Stimulated activated CD4-positive, alpha-beta T cell treated with anti-CD3 and anti-CD28 coated beads, Interleukin-12 subunit alpha, Interleukin-12 subunit beta, amount 100 ng/mL, for 4 hours (primary cell): Measurements from ENCODE around the gene SEMA3D.

Experiments
- DNase-seq: peaks from one replicate; pipeline ENCODE4 v3.0.0-alpha.2; 2020

Gene SEMA3D

GRCh38 chr7:85119934-85120333 lies 66.9 kb downstream of the SEMA3D start:
- DNase-seq: no peak

GRCh38 chr7:85115862-85116261 lies 71.0 kb downstream of the SEMA3D start:
- no peak for DNase-seq

- no peak for DNase-seq
Observed at GRCh38 chr7:85115006-85115405, 71.8 kb downstream of the SEMA3D start.

- no peak for DNase-seq
Observed at GRCh38 chr7:85114342-85114741, 72.5 kb downstream of the SEMA3D start.

- DNase-seq: no peak
Observed at GRCh38 chr7:85111761-85112160, 75.1 kb downstream of the SEMA3D start.

GRCh38 chr7:85106719-85107118 lies 80.1 kb downstream of the SEMA3D start:
- DNase-seq: no peak

GRCh38 chr7:85104432-85105205 lies 82.2 kb downstream of the SEMA3D start:
- DNase-seq: no peak

GRCh38 chr7:85103962-85104361 lies 82.9 kb downstream of the SEMA3D start:
- no peak for DNase-seq

- DNase-seq: no peak
Observed at GRCh38 chr7:85103357-85103756, 83.5 kb downstream of the SEMA3D start.

GRCh38 chr7:85102813-85103350 lies 84.0 kb downstream of the SEMA3D start:
- DNase-seq: no peak

GRCh38 chr7:85101347-85101746 lies 85.5 kb downstream of the SEMA3D start:
- DNase-seq: no peak

- DNase-seq: no peak
Observed at GRCh38 chr7:85097844-85098243, 89.0 kb downstream of the SEMA3D start.

- DNase-seq: no peak
Observed at GRCh38 chr7:85095806-85096205, 91.0 kb downstream of the SEMA3D start.

- no peak for DNase-seq
Observed at GRCh38 chr7:85095366-85095765, 91.5 kb downstream of the SEMA3D start.

GRCh38 chr7:85094046-85094725 lies 92.7 kb downstream of the SEMA3D start:
- no peak for DNase-seq

- DNase-seq: no peak
Observed at GRCh38 chr7:85091565-85091928, 95.3 kb downstream of the SEMA3D start.

- DNase-seq: no peak
Observed at GRCh38 chr7:85090919-85091564, 95.8 kb downstream of the SEMA3D start.

- DNase-seq: no peak
Observed at GRCh38 chr7:85090143-85090542, 96.7 kb downstream of the SEMA3D start.

GRCh38 chr7:85081846-85082245 lies 105.0 kb downstream of the SEMA3D start:
- DNase-seq: no peak

GRCh38 chr7:85081392-85081791 lies 105.5 kb downstream of the SEMA3D start:
- DNase-seq: no peak

- no peak for DNase-seq
Observed at GRCh38 chr7:85079434-85079833, 107.4 kb downstream of the SEMA3D start.

- DNase-seq: no peak
Observed at GRCh38 chr7:85078181-85078580, 108.7 kb downstream of the SEMA3D start.

- DNase-seq: no peak
Observed at GRCh38 chr7:85075864-85076263, 111.0 kb downstream of the SEMA3D start.

- no peak for DNase-seq
Observed at GRCh38 chr7:85074992-85075391, 111.9 kb downstream of the SEMA3D start.
